K562 (cell line): ENCODE results near the gene SLC22A1. TPM values are rescaled to one million over a fixed set of nuclear protein-coding genes. Genes with fewer than 3 reads are reported as not detected.

ENCODE experiments used
- ATAC-seq: fragments of 200-7000 bp; cut with Tn5 transposase; 3 replicates; pipeline ENCODE4 v1.9.1; 2020; ENCODE audit warnings: moderate library complexity
- BruUV-seq: library from RNA; stranded (reverse); fragments of 400-500 nt; replicated peaks from 2 replicates; lab custom pipeline; 2021; lab: Mats Ljungman, UMichigan
- CTCF ChIA-PET: fragments of 300-600 bp; formaldehyde crosslinking; extraction: SDS; loops from one replicate; lab custom pipeline; 2021; ENCODE audit warnings: low intra/inter-chr PET ratio; lab: Yijun Ruan, JAX
- POLR2A ChIA-PET: fragments of 300-600, 350-650 bp; sonication (Branson Sonifier 250); formaldehyde crosslinking; extraction: SDS; loops from one replicate; lab custom pipeline; 2021; ENCODE audit warnings: antibody characterized with exemption, inconsistent platforms; lab: Yijun Ruan, JAX
- DNase-seq, 4 experiments: peaks; one replicate each; pipeline versions ENCODE4 v3.0.0 to v3.0.0-alpha.2; 2011 to 2018; ENCODE audit warnings: low spot score in 3 of 4, mixed read lengths in 3 of 4; ENCODE audit errors: extremely low read depth in 1 of 4
- FAIRE-seq: peaks from 2 replicates; lab custom pipeline; 2011; peaks lifted over from hg19 to GRCh38; lab: Jason Lieb, UNC
- H2AFZ ChIP-seq: 2 replicates; pipeline ENCODE4 v1.6.0; 2011; ENCODE audit warnings: low read depth, low read length, control low read depth, inconsistent platforms
- H3K27ac ChIP-seq: fragments of 200-600 bp; 3 replicates; pipeline ENCODE4 v1.8.0; 2011; ENCODE audit warnings: low read depth, mild to moderate bottlenecking, control low read depth, inconsistent platforms, low read length, moderate library complexity, mixed read lengths; ENCODE audit errors: extremely low read depth
- H3K27me3 ChIP-seq, 2 experiments: fragments of 300-600 bp in 1 of 2; 2 replicates in 1 of 2; 3 replicates in 1 of 2; pipeline versions ENCODE4 v1.6.0 to v1.8.0; 2011; ENCODE audit warnings: inconsistent platforms in 2 of 2, low read length in 2 of 2, mild to moderate bottlenecking in 1 of 2, mixed read lengths in 1 of 2, moderate library complexity in 1 of 2; ENCODE audit not compliant: control insufficient read depth in 2 of 2, insufficient read depth in 2 of 2
- H3K36me3 ChIP-seq: fragments of 300-600 bp; 3 replicates; pipeline ENCODE4 v1.8.0; 2011; ENCODE audit warnings: mild to moderate bottlenecking, low read length, inconsistent platforms; ENCODE audit not compliant: control insufficient read depth, insufficient read depth
- H3K4me1 ChIP-seq, 2 experiments: fragments of 200-600 bp in 1 of 2; replicated peaks in 1 of 2; 2 replicates in 1 of 2; 3 replicates in 1 of 2; pipeline versions ENCODE4 v1.5.1 to v1.8.0; 2011; ENCODE audit warnings: inconsistent platforms in 2 of 2, low read length in 2 of 2, mild to moderate bottlenecking in 1 of 2, mixed read lengths in 1 of 2, moderate library complexity in 1 of 2; ENCODE audit not compliant: control insufficient read depth in 2 of 2, insufficient read depth in 2 of 2
- H3K4me2 ChIP-seq: 2 replicates; pipeline ENCODE4 v1.6.1; 2011; ENCODE audit warnings: low read length, control low read depth, inconsistent platforms, mixed read lengths; ENCODE audit not compliant: insufficient read depth
- H3K4me3 ChIP-seq: fragments of 200-600 bp; sonication (generic), shearing (Covaris generic); 2 replicates; pipeline ENCODE4 v1.5.1; 2016; ENCODE audit warnings: control low read depth, inconsistent platforms
- H3K79me2 ChIP-seq: fragments of 200-600 bp; 3 replicates; pipeline ENCODE4 v1.8.0; 2011; ENCODE audit warnings: low read length, inconsistent platforms; ENCODE audit not compliant: control insufficient read depth, insufficient read depth
- H3K9ac ChIP-seq, 2 experiments: 2 replicates each; pipeline versions ENCODE4 v1.6.0 to v1.6.1; 2011; ENCODE audit warnings: low read depth in 2 of 2, low read length in 2 of 2, control low read depth in 1 of 2, inconsistent platforms in 1 of 2, mild to moderate bottlenecking in 1 of 2, mixed read lengths in 1 of 2; ENCODE audit not compliant: insufficient read depth in 1 of 2
- H3K9me1 ChIP-seq: one replicate; pipeline ENCODE4 v1.6.0; 2011; ENCODE audit warnings: inconsistent platforms, mild to moderate bottlenecking, low read length, moderate library complexity; ENCODE audit not compliant: control insufficient read depth, insufficient read depth
- H3K9me3 ChIP-seq: replicated peaks from 2 replicates; pipeline ENCODE4 v1.5.1; 2011; ENCODE audit warnings: low read depth, low read length, inconsistent platforms; ENCODE audit not compliant: control insufficient read depth, insufficient read depth
- H4K20me1 ChIP-seq: replicated peaks from 2 replicates; pipeline ENCODE4 v1.6.1; 2011; ENCODE audit warnings: low read length, inconsistent platforms, mixed read lengths; ENCODE audit not compliant: control insufficient read depth, insufficient read depth
- ARID1B ChIP-seq: fragments of 450-650 bp; IDR thresholded peaks from 2 replicates; pipeline ENCODE4 v1.6.1; 2016; ENCODE audit warnings: antibody characterized with exemption, mild to moderate bottlenecking, inconsistent platforms
- ATF7 ChIP-seq: fragments of 450-650 bp; IDR thresholded peaks from 2 replicates; pipeline ENCODE4 v1.7.1; 2014; ENCODE audit warnings: mild to moderate bottlenecking, moderate library complexity
- E2F1 ChIP-seq: sonication (generic); formaldehyde crosslinking; IDR thresholded peaks from 2 replicates; pipeline ENCODE4 v1.8.1; 2023; ENCODE audit warnings: mild to moderate bottlenecking, missing genetic modification reagents, moderate library complexity
- NR2C2 ChIP-seq, 2 experiments: fragments of 200-800 bp in 1 of 2; sonication (Bioruptor generic) in 1 of 2; sonication (generic) in 1 of 2; formaldehyde crosslinking in 1 of 2; IDR thresholded peaks; 2 replicates each; pipeline versions ENCODE4 v1.6.1 to v1.8.0; 2016 to 2022; ENCODE audit warnings: mild to moderate bottlenecking in 1 of 2, missing compliant biosample characterization in 1 of 2, missing genetic modification characterization in 1 of 2, missing genetic modification reagents in 1 of 2
- PHF8 ChIP-seq: fragments of 200-600 bp; sonication (generic); IDR thresholded peaks from 2 replicates; pipeline ENCODE4 v1.6.1; 2012; ENCODE audit warnings: mixed run types, mild to moderate bottlenecking, inconsistent platforms, low read length, moderate library complexity, borderline replicate concordance
- POLR2H ChIP-seq: IDR thresholded peaks from 2 replicates; pipeline ENCODE4 v1.6.1; 2016; ENCODE audit warnings: missing genetic modification characterization, low read depth, mild to moderate bottlenecking, control low read depth, missing compliant biosample characterization, moderate library complexity
- TCF3 ChIP-seq: sonication (generic); formaldehyde crosslinking; IDR thresholded peaks from 2 replicates; pipeline ENCODE4 v1.4.0; 2020; ENCODE audit warnings: mild to moderate bottlenecking, missing genetic modification reagents
- XRCC5 ChIP-seq: fragments of 200-400 bp; formaldehyde crosslinking; IDR thresholded peaks from 2 replicates; pipeline ENCODE4 v1.6.1; 2017; ENCODE audit warnings: low read depth, mild to moderate bottlenecking, low read length
- ZKSCAN1 ChIP-seq: fragments of 150-350 bp; IDR thresholded peaks from 2 replicates; pipeline ENCODE4 v1.6.1; 2016; ENCODE audit warnings: low read depth, low read length
- ZNF134 ChIP-seq: fragments of 250-450 bp; sonication (Bioruptor Pico); conservative IDR thresholded peaks from 2 replicates; pipeline ENCODE4 v1.4.0; 2020
- ZNF699 ChIP-seq: fragments of 250-450 bp; sonication (Bioruptor Pico); IDR thresholded peaks from 2 replicates; pipeline ENCODE4 v1.8.0; 2021; ENCODE audit warnings: mild to moderate bottlenecking, moderate library complexity; ENCODE audit not compliant: insufficient replicate concordance
- WGBS: fragments of 100-300 bp; shearing (Covaris generic); methylation state at CpG from one replicate; pipeline ENCODE4 v1.1.6; 2016; ENCODE audit warnings: low coverage, mixed read lengths; ENCODE audit not compliant: insufficient coverage; ENCODE audit errors: missing lambda C conversion rate; 5-methylcytosine and 5-hydroxymethylcytosine counted together
- in situ Hi-C: fragments of 300-500 bp; cut with MboI; formaldehyde crosslinking; loops from 4 replicates; pipeline ENCODE4 v1.15.0; 2018; ENCODE audit warnings: inconsistent platforms, mixed read lengths
- intact Hi-C: fragments of 100-400 bp; cut with micrococcal nuclease; formaldehyde crosslinking; loops from 2 replicates; pipeline ENCODE4 v1.14.2; 2022
- polyA plus RNA-seq, 8 experiments: library from polyadenylated mRNA; depleted of rRNA in 4 of 8; stranded (reverse) in 5 of 8; unstranded in 3 of 8; fragments of >200 nt; fragmentation: Nextera tagmentation in 2 of 8; fragmentation: Illumina TruSeq in 1 of 8; extraction: Ambion mirVana in 2 of 8; extraction: Trizol in 1 of 8; gene quantifications; 2 replicates each; pipeline versions ENCODE4 v1.2.1 to v1.2.3, GENCODE V29; 2011 to 2014; ENCODE audit warnings: inconsistent platforms in 1 of 8, missing spikeins in 1 of 8
- total RNA-seq, 7 experiments: library from RNA; depleted of rRNA in 6 of 7; stranded (reverse); fragments of >200 nt in 6 of 7; fragmentation: Illumina TruSeq in 2 of 7; extraction: Trizol in 2 of 7; gene quantifications; 2 replicates each; pipeline versions ENCODE4 v1.2.1 to v1.2.3, GENCODE V29; 2011 to 2021; ENCODE audit warnings: low replicate concordance in 1 of 7

SLC22A1 gene
- total and polyA plus RNA-seq, 9 of the 15 experiments (the other 6 are each of a cell fraction or from before 2014, with no cell fraction given), result 0.11 to 0.60 (median 0.26) TPM; not detected in 4

- intact Hi-C loops, result no loop called here
- Histone ChIP-seq H3K79me2 (no peaks in the 10 kb centered on the region), H3K27ac (no peak overlapping the region), H2AFZ (no peak overlapping the region), H3K9ac (no peak overlapping the region), H3K4me3 (no peak overlapping the region), H3K9me1 (no peaks in the 10 kb centered on the region), H4K20me1 (0 out of 2 replicates have a peak, but pooled peaks cover 3% of the 10 kb centered on the region)
- in situ Hi-C loops, result loop anchor here (5.0 kb wide), 1 partner anchor 315 kb away; no protein-coding TSS in a partner anchor
- BruUV-seq, result no TSS peak
- CTCF ChIA-PET, result no interaction called here
- no peak for TF ChIP-seq TCF3 (CRISPR knock-in tag)
- TF ChIP-seq, all 486 proteins: peak for 0
- Histone ChIP-seq H3K9me3 (no peaks in the 10 kb centered on the region), H3K4me2 (no peak overlapping the region), H3K36me3 (no peaks in the 10 kb centered on the region), H3K27me3 (peaks cover 2 to 20% of the 10 kb centered on the region in 2 experiments; a peak in 3 of 5 replicates), H3K4me1 (0 out of 5 replicates have a peak, but pooled peaks cover 0 to 7% of the 10 kb centered on the region in 2 experiments)
- ATAC-seq, result no peak
- DNase-seq, result no peak
- POLR2A ChIA-PET, result interaction anchor here (1.5 kb wide), 2 partner anchors 11 to 18 kb away, joined by 3 to 5 read pairs; no protein-coding TSS in a partner anchor
- WGBS, result 0% methylated on average over 8 of the region's 8 CpGs
- no peak for FAIRE-seq
These were observed 20.6 kb downstream of the SLC22A1 start for GRCh38 chr6:160142115-160142715.

DNA sequence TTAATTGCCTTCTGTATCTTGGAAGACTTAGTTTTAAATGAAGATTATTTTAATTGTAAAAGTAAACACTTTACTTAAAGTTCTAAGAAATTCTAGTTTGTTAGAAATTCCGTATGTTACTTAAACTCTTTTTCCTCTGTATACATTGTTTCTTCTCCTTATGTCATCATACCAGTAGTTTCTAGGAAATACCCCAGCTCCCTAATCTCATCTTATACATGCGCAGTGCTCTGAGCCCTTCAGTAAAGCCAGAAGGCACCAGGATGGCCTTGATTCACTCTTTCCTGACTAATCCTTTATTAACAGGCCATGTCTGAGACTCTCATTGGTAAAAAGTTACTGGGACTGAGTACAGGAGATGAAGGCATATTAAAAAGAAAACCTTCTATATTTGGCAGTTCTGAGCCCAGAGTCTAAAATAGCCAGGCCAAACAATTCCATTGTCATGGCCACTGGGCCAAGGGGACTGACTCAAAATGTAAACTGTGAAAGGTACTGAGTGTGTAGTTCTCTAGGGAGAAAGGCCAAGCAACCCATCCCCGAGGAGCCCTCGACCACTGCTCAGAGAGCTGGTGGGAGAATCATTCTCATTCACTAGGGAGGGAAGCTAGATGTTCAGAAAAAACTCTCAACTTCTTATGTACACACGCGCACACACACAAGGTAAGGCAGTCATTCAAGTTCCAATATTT, 25.0 kb downstream of the SLC22A1 start:
- no peak for FAIRE-seq
- TF ChIP-seq PHF8 (no peak), NR2C2 (CRISPR knock-in tag; IDR thresholded peaks at IDR 0.05) (no peak), NR2C2 (tag; IDR thresholded peaks at IDR 0.05) (0 out of 2 replicates have a peak, but pooled peaks have one; percentile 35), ZNF699 (CRISPR knock-in tag) (no peak), XRCC5 (no peak), E2F1 (no peak), ATF7 (0 out of 2 replicates have a peak, but pooled peaks have one; percentile 24), ARID1B (peak; percentile 14; the same call in 1 of the 2 replicates), ZNF134 (CRISPR knock-in tag) (no peak), ZKSCAN1 (no peak), POLR2H (no peak)

More for the DNA sequence above, 25.0 kb downstream of the SLC22A1 start:
- BruUV-seq, result no TSS peak
- WGBS, result 32% methylated on average over 6 of the region's 6 CpGs
- intact Hi-C loops, result no loop called here
- Histone ChIP-seq H3K9ac (no peak overlapping the region), H3K9me1 (no peaks in the 10 kb centered on the region), H3K4me3 (no peak overlapping the region), H4K20me1 (no peaks in the 10 kb centered on the region), H3K4me1 (0 out of 5 replicates have a peak, but pooled peaks cover 0 to 7% of the 10 kb centered on the region in 2 experiments), H3K27ac (no peak overlapping the region), H3K9me3 (no peaks in the 10 kb centered on the region), H3K79me2 (no peaks in the 10 kb centered on the region), H3K4me2 (no peak overlapping the region), H3K27me3 (peaks cover 0 to 4% of the 10 kb centered on the region in 2 experiments; a peak in 2 of 5 replicates), H3K36me3 (no peaks in the 10 kb centered on the region), H2AFZ (no peak overlapping the region)
- in situ Hi-C loops, result no loop called here
- CTCF ChIA-PET, result no interaction called here
- DNase-seq (no peak), ATAC-seq (peak; percentile 85)
- POLR2A ChIA-PET, result interaction anchor here (1.5 kb wide), 1 partner anchor 15 kb away, joined by 3 read pairs; no protein-coding TSS in a partner anchor
